Cardiac muscle cell (in vitro differentiated cells and primary cell): ENCODE data around the gene BRI3BP. TPM values are rescaled to one million over a fixed set of nuclear protein-coding genes. Genes with fewer than 3 reads are reported as not detected.
"Not testable (repeated sequence)": the region's sequence is repeated elsewhere in the genome, so short reads cannot be mapped to it uniquely, and the experiment has no call there.

ENCODE experiments used
- DNase-seq, 2 donors: peaks; one replicate each; pipeline versions ENCODE4 v3.0.0 to v3.0.0-alpha.2; 2010 to 2017; ENCODE audit warnings: low read depth in 1 of 2, low spot score in 1 of 2
- H3K27ac ChIP-seq: fragments of 200-600 bp; sonication (generic); 2 replicates; pipeline ENCODE4 v1.5.1; 2016
- H3K27me3 ChIP-seq: fragments of 200-600 bp; sonication (generic); 2 replicates; pipeline ENCODE4 v1.6.0; 2016; ENCODE audit warnings: control low read depth
- H3K36me3 ChIP-seq: fragments of 200-600 bp; sonication (generic); 2 replicates; pipeline ENCODE4 v1.5.1; 2016; ENCODE audit warnings: control low read depth
- H3K4me1 ChIP-seq: fragments of 200-600 bp; sonication (generic); 2 replicates; pipeline ENCODE4 v1.8.1; 2017; ENCODE audit warnings: low read depth, mild to moderate bottlenecking, mixed run types
- H3K4me3 ChIP-seq: fragments of 200-600 bp; sonication (generic); 2 replicates; pipeline ENCODE4 v1.5.1; 2016; ENCODE audit warnings: mild to moderate bottlenecking
- H3K9me3 ChIP-seq: fragments of 200-600 bp; sonication (generic); 2 replicates; pipeline ENCODE4 v1.5.1; 2017; ENCODE audit warnings: low read depth, mild to moderate bottlenecking, control low read depth
- polyA plus RNA-seq: library from polyadenylated mRNA; unstranded; fragments of >200 nt; fragmentation: Nextera tagmentation; extraction: Ambion mirVana; gene quantifications from 2 replicates; pipeline ENCODE4 v1.2.1, GENCODE V29; 2016
- total RNA-seq: library from RNA; depleted of rRNA; stranded (reverse); fragments of >200 nt; gene quantifications from 2 replicates; pipeline ENCODE4 v1.2.3, GENCODE V29; 2016
- TF ChIP-seq, protein P1 (sequence below): IDR thresholded peaks from 2 replicates; pipeline ENCODE4 v1.5.1; 2012; ENCODE audit warnings: low read depth, mild to moderate bottlenecking, low read length

The BRI3BP gene
- total and polyA plus RNA-seq, 2 experiments from 2014 or later: 3.5 to 4.3 TPM

DNA sequence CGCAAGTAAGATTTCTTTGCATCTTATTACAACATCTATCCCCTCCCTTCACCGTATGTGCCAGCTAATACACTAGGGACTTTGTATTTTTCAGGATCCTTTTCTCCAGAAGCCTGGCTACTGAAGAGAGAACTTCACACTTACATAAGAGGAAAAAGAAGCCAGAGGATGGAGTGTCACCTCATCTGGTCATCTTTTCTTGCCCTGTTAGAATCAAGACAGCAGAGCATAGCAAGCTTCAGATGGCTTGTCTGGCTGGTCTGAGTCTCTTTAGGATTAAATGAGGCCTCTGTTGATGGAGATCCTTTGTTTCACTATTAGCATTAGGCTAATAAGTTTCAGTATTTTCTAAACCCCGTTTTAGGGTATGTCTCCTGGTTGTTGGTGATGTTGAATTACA is 57.4 kb downstream of the BRI3BP start:
- TF ChIP-seq, protein P1, sequence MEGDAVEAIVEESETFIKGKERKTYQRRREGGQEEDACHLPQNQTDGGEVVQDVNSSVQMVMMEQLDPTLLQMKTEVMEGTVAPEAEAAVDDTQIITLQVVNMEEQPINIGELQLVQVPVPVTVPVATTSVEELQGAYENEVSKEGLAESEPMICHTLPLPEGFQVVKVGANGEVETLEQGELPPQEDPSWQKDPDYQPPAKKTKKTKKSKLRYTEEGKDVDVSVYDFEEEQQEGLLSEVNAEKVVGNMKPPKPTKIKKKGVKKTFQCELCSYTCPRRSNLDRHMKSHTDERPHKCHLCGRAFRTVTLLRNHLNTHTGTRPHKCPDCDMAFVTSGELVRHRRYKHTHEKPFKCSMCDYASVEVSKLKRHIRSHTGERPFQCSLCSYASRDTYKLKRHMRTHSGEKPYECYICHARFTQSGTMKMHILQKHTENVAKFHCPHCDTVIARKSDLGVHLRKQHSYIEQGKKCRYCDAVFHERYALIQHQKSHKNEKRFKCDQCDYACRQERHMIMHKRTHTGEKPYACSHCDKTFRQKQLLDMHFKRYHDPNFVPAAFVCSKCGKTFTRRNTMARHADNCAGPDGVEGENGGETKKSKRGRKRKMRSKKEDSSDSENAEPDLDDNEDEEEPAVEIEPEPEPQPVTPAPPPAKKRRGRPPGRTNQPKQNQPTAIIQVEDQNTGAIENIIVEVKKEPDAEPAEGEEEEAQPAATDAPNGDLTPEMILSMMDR: no peak

DNA sequence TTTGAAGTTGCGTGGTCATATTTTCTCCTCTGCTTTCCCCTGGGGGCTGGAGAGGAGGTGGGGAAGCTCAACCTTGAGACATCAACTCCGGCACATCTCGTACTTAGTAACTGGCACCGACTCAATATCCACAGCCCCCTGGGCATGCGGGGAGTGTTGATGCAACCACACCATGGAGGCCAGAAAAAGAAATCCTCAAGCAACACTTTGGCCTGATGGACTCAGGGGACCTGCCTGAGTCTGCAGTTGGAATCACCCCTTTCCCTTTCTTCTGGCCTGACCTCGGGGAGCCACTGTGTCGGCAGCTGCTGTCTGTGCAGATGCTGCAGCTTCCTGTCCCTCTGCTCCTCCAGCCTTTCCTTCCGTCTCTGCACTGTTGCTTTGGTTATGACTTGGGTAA is 60.4 kb downstream of the BRI3BP start:
- DNase-seq: no peak
- TF ChIP-seq, protein P1: no peak
- Histone ChIP-seq H3K27ac (no peak overlapping the region), H3K9me3 (no peaks in the 10 kb centered on the region), H3K27me3 (no peaks in the 10 kb centered on the region), H3K4me3 (no peak overlapping the region), H3K4me1 (no peaks in the 10 kb centered on the region), H3K36me3 (no peaks in the 10 kb centered on the region)

More for the DNA sequence above, 57.4 kb downstream of the BRI3BP start:
- Histone ChIP-seq H3K4me1 (no peaks in the 10 kb centered on the region), H3K9me3 (no peaks in the 10 kb centered on the region), H3K4me3 (no peak overlapping the region), H3K27me3 (no peaks in the 10 kb centered on the region), H3K27ac (no peak overlapping the region), H3K36me3 (no peaks in the 10 kb centered on the region)
- no peak for DNase-seq

DNA sequence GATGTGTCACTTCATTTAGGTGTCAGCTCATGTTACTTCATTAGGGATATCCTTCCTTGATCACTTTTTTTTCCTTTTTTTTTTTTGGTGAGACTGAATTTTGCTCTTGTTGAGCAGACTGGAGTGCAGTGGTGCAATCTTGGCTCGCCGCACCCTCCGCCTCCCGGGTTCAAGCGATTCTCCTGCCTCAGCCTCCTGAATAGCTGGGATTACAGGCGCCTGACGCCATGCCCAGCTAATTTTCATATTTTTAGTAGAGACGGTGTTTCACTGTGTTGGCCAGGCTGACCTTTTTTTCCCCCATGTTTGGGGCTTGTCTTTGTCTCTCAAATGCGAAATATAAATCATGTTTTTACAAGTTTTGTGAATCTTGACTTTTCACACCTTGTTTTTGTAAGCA is 62.1 kb downstream of the BRI3BP start:
- no peak for DNase-seq

DNA sequence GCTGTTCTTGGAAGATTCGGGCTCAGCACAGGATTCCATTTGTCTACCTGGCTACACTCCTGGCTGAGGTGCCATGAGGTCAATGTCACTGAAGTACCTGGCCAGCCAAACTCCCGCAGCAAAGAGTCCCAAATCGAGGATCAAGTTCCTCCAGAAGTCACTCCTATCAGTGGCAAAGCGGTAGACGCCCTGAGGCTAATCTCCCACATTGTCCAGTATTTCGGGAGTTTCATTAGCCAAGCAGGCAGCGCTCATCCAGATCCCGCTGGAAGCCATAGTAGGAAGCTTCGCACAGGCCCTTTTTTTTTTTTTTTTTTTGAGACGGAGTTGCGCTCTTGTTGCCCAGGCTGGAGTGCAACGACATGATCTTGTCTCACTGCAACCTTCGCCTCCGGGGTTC is 62.9 kb downstream of the BRI3BP start:
- Histone ChIP-seq H3K27ac (no peak overlapping the region), H3K36me3 (no peaks in the 10 kb centered on the region), H3K4me1 (no peaks in the 10 kb centered on the region), H3K4me3 (no peak overlapping the region), H3K9me3 (no peaks in the 10 kb centered on the region), H3K27me3 (no peaks in the 10 kb centered on the region)
- TF ChIP-seq, protein P1: no peak
- no peak for DNase-seq

More for the DNA sequence above, 62.1 kb downstream of the BRI3BP start:
- Histone ChIP-seq H3K27me3 (no peaks in the 10 kb centered on the region), H3K4me3 (no peak overlapping the region), H3K27ac (no peak overlapping the region), H3K4me1 (no peaks in the 10 kb centered on the region), H3K36me3 (no peaks in the 10 kb centered on the region), H3K9me3 (no peaks in the 10 kb centered on the region)
- TF ChIP-seq, protein P1: no peak

DNA sequence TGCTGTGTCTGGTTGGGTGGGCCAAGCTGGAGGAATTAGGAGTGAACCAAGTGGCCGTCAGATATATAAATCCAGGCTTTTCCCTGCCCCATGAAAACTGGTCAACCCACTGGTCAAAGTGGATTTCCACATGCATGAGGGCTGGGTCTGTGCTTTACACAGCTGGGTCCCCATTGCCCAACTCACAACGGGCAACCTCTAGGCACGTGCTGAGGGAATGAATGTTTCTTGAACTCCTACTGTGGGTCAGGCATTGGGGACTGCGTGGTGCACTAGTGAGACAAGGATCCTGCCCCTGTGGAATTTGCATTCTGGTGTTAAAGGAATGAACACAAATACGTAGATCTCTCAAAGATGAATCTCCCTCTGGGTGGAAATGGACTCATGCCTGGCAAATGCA is 64.3 kb downstream of the BRI3BP start:
- TF ChIP-seq, protein P1: no peak
- H3K27me3 ChIP-seq: no peaks in the 10 kb centered on the region
- no peaks in the 10 kb centered on the region for H3K36me3 ChIP-seq
- DNase-seq: no peak
- no peaks in the 10 kb centered on the region for H3K4me1 ChIP-seq
- no peak overlapping the region for H3K27ac ChIP-seq
- no peak overlapping the region for H3K4me3 ChIP-seq
- no peaks in the 10 kb centered on the region for H3K9me3 ChIP-seq

DNA sequence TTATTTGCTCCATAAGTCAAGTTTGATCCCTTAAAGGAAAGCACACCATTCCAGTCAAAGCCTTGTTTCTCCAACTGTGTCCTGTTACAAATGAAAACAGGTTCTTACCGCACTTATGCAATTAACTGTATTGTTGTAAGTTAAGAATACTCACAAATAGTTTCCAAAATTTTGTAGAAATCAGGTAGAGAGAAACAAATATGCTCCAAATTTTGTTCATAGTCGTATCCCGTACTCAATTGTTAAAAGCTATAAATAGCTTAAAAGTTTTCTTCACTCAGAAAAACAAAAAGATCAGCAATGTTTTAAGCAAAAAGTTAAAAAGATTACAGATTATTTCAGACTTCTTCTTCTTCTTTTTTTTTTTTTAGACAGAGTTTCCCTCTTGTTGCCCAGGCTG is 67.8 kb downstream of the BRI3BP start:
- H3K4me3 ChIP-seq: no peak overlapping the region
- DNase-seq: no peak
- TF ChIP-seq, protein P1: no peak
- H3K4me1 ChIP-seq: no peaks in the 10 kb centered on the region
- no peaks in the 10 kb centered on the region for H3K36me3 ChIP-seq
- no peak overlapping the region for H3K27ac ChIP-seq
- H3K9me3 ChIP-seq: no peaks in the 10 kb centered on the region
- H3K27me3 ChIP-seq: no peaks in the 10 kb centered on the region

DNA sequence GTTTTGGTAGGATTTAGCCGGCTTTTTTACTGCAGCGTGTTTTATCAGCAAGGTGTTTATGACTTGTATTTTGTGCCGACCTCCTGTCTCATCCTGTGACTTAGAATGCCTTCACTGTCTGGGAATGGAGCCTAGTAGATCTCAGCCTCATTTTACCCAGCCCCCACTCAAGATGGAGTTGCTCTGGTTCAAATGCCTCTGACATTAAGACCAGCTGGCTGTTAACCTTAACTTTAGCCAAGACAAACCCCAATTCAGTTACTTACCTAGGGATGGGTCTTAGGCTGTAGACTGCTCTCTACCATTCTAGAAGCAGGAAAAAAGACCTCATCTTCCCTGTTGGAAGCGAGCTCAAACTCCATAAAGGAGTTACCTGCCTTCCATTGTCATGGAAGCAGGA is 70.1 kb downstream of the BRI3BP start:
- not testable (repeated sequence) for DNase-seq, H3K36me3 ChIP-seq, H3K4me3 ChIP-seq, H3K4me1 ChIP-seq, H3K27me3 ChIP-seq, H3K27ac ChIP-seq, H3K9me3 ChIP-seq
